HG03432 (cell line): ENCODE results near the gene LRIT3.

Source experiments
- ATAC-seq: cut with Tn5 transposase; IDR thresholded peaks from one replicate; pipeline ENCODE4 v1.9.1; 2021; ENCODE audit warnings: mild to moderate bottlenecking, moderate library complexity; ENCODE audit not compliant: unreplicated experiment

LRIT3 gene

GRCh38 chr4:109847896-109848442 lies at the start of gene LRIT3:
Gene LRIT3 (plus strand): TSS chr4:109848107. CDS start chr4:109848202, 95 bp downstream.
- no peak for ATAC-seq

- ATAC-seq: no peak
Observed at GRCh38 chr4:109798866-109799265, 49.0 kb upstream of the LRIT3 start.

GRCh38 chr4:109801099-109801789 lies 46.7 kb upstream of the LRIT3 start:
- no peak for ATAC-seq

GRCh38 chr4:109801895-109802319 lies 46.0 kb upstream of the LRIT3 start, which contains the start of gene CFI:
Gene CFI (minus strand): TSS chr4:109801999. CDS start chr4:109801971, 28 bp downstream.
- no peak for ATAC-seq

- ATAC-seq: peak; percentile 78
Observed at GRCh38 chr4:109803924-109804571, 43.9 kb upstream of the LRIT3 start.

- no peak for ATAC-seq
Observed at GRCh38 chr4:109809655-109810054, 38.3 kb upstream of the LRIT3 start.

GRCh38 chr4:109810552-109811387 lies 37.1 kb upstream of the LRIT3 start:
- no peak for ATAC-seq

- no peak for ATAC-seq
Observed at GRCh38 chr4:109811707-109812106, 36.2 kb upstream of the LRIT3 start.

- peak; percentile 99 for ATAC-seq
Observed at GRCh38 chr4:109815151-109816081, 32.5 kb upstream of the LRIT3 start, which contains the start of gene GAR1. Gene GAR1 (plus strand): TSS chr4:109815762. CDS start chr4:109816165, 403 bp downstream.

- ATAC-seq: no peak
Observed at GRCh38 chr4:109816082-109816442, 31.8 kb upstream of the LRIT3 start.

GRCh38 chr4:109816894-109817293 lies 31.0 kb upstream of the LRIT3 start:
- no peak for ATAC-seq

GRCh38 chr4:109818268-109818667 lies 29.6 kb upstream of the LRIT3 start:
- ATAC-seq: no peak

GRCh38 chr4:109820563-109820962 lies 27.3 kb upstream of the LRIT3 start:
- no peak for ATAC-seq

- ATAC-seq: no peak
Observed at GRCh38 chr4:109821185-109821584, 26.7 kb upstream of the LRIT3 start.

GRCh38 chr4:109826719-109827118 lies 21.2 kb upstream of the LRIT3 start:
- ATAC-seq: peak; percentile 72

- ATAC-seq: no peak
Observed at GRCh38 chr4:109827672-109828071, 20.2 kb upstream of the LRIT3 start, which contains the start of gene RRH. Gene RRH (plus strand): TSS chr4:109827972. CDS start chr4:109828028, 56 bp downstream.

- no peak for ATAC-seq
Observed at GRCh38 chr4:109833756-109834155, 14.2 kb upstream of the LRIT3 start.

GRCh38 chr4:109836985-109837384 lies 10.9 kb upstream of the LRIT3 start:
- ATAC-seq: no peak

- no peak for ATAC-seq
Observed at GRCh38 chr4:109846395-109847098, 1.4 kb upstream of the LRIT3 start.
